Measurements from ENCODE around the gene MAGI2.

The MAGI2 gene

DNA sequence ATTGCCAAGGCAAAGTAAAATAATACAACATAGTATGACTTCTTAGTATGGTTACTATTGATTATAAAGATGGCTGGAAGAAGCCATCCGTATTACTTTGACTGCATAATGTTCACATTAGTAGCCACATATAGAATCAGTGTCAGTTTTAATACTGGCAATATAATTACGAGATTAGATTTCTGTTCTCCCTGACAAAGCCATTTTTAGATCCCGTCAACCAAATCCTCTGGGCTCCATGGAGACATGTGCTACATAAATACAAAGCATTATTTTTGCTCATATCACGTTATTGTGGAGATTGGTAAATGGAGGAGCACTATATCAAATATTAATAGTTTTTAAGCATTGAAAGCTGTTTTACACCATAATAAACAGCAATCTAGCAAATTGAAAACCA lies 124.0 kb downstream of the MAGI2 start:
- DNase-seq (ENCODE audit: low read depth, low spot score): no peak
- no peak overlapping the region for H3K4me3 ChIP-seq (ENCODE audit: low read length)

DNA sequence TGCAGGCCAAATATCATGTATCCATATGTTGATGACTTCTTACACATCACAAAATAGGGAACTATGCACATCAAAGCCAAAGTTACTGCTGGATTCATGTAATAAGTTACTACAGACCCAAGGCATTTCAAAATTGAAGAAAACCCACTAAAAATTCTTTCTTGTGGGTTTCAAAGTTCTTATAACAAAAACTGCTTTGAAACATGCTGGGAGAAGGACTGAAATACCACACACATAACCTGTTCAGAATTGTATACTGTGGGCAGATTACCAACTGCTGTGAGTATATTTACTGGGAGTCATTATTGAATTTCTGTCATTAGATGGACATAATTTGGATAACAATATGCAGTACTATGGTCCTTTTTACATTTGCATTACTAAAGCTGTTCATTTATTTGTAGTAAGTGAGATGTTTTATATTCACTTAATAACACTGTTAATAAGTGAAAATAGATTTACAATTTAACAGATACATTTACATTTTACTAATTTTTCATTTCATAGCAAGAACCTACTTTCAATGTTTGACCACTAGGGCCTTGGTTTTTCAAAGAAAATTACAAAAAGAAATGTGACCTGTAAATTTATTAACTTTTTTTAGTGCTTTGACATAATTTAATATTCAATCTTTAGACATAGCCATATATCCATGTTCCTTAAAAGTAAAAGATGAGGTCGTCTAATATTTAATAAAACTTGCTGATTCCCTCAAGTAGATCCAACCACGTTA lies 132.6 kb downstream of the MAGI2 start:
- no peak for DNase-seq (ENCODE audit: low read depth, low spot score)
- no peak overlapping the region for H3K4me3 ChIP-seq (ENCODE audit: low read length)

DNA sequence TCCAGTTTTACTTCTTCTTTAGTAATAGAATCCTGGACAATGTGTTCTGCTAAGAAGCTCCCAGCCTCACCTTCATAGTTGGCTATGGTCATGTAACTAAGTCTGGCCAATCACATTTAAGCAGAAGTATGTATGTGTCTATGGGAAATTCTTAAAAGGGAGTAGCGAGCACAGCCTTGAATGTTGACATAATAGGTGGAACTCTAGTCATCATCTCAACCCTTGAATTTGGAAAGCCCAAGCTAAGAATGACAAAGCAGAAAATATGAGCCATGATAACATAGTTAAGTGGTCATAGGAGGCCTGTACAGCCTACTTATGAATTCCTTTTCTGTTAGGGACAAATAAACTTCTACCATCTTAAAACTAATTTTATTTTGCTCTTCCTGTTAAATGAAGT lies 134.1 kb downstream of the MAGI2 start:
- no peak for DNase-seq (ENCODE audit: low read depth, low spot score)
- no peak overlapping the region for H3K4me3 ChIP-seq (ENCODE audit: low read length)

DNA sequence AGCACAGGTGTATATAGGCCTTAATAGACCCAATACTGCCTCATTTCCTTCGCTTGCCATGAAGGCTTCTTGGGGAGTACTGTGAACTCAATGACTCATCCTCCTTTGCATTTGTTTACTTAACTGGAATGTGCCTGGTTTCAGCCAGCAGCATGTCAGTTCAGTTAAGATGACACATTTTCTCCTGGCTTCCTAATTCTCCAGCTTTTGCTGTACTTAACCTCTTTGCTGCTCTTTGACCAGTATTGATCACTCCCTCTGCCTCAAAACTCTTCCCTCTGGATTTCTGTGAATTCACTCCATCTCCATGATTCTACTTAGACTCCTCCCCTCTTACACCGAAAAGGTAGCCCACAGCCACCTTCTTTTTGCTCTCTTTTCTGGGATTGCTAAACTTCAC lies 135.7 kb downstream of the MAGI2 start:
- H3K4me3 ChIP-seq (ENCODE audit: low read length): no peak overlapping the region
- DNase-seq (ENCODE audit: low read depth, low spot score): no peak

DNA sequence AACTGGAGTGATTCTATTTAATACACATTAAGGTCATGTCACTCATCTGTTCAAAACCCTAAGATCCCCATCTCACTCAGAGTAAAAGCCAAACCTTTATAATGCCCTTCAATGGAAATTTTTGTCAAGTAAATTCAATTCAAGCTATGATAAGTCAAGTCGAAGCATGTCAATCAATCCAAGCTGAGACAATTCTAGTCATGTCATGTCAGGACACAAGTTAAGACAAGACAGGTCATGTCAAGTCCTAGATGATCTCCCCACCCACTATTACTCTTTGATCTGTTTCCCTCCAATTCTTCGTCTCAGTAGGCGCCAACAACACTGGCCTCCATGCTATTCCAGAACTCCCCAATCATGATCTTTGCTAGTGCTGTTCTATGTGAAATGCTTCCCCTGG lies 141.4 kb downstream of the MAGI2 start:
- H3K4me3 ChIP-seq (ENCODE audit: low read length): no peak overlapping the region
- no peak for DNase-seq (ENCODE audit: low read depth, low spot score)

DNA sequence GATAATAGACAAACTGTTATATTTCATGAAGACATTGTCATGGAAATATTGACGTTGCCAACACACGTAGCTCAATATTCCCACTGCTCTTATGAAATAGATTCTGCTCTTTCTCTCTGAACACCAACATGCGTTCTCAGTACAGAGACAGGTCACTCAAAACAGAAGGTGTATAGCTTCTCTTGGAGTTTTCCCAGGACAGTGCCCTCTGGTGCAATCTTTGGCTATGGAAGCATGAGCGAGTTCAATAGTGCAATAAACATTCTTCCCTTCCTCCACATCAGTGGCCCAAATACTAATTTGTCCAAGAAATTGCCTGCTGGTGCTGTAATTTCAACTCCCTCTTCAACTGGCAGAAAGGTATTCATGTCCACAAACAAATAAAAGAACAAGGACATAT lies 145.3 kb downstream of the MAGI2 start:
- no peak overlapping the region for H3K4me3 ChIP-seq (ENCODE audit: low read length)
- no peak for DNase-seq (ENCODE audit: low read depth, low spot score)

DNA sequence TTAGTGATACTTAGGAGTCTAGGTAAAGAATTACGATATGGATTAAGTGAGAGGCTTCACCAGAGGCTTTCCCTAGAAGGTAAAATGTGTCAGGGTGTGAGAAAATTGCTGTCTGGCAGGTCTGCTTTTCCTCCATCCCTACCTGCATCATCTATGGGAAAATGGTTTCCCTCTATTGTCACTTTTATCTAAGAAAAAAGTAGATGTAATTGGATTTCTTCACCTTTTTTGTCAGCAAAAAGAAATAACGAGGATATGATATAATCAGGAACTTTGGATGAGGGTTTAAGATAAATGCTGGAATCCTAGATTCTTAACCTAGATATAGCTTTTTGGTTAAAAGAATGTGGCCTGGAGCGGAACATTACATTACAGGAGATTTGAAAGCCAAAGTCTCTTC lies 146.1 kb downstream of the MAGI2 start:
- DNase-seq (ENCODE audit: low read depth, low spot score): no peak
- H3K4me3 ChIP-seq (ENCODE audit: low read length): no peak overlapping the region

DNA sequence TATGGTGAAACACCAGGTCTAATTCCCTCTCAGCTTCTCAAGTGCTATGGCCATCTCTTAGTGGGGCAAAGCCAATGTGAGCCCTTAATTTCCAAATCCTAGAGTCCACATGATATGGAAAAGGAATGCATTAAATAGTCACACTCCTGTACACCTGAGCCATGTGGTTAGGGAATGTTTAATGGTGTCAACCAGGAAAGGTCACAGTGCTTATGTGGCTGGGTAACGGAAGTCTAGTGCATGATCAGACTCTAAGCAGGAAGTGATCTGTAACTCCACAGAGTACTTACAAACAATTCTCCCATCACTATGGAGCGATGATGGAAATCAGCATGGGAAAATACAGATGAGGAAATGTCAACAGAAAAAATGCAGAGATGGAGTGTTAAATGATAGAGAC lies 148.8 kb downstream of the MAGI2 start:
- no peak for DNase-seq (ENCODE audit: low read depth, low spot score)
- H3K4me3 ChIP-seq (ENCODE audit: low read length): no peak overlapping the region

DNA sequence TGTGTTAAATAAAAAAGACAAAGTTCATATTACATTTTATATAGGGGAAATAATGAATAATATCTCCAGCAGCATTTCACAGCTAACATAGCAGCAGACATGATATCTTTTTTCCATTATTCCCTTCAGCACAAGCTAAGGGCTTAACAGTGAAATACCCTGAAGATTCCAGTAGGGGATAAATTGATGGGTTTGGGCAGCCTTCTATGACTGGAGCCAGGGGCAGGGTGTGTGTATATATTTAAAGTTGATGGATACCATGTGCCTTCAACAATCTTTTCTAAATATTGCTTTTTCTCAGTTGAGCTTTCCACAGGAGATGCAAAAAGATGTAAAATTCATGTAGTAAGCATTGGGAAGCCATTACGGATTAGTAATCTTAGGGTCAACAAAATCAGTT lies 151.2 kb downstream of the MAGI2 start:
- H3K4me3 ChIP-seq (ENCODE audit: low read length): no peak overlapping the region
- DNase-seq (ENCODE audit: low read depth, low spot score): no peak

DNA sequence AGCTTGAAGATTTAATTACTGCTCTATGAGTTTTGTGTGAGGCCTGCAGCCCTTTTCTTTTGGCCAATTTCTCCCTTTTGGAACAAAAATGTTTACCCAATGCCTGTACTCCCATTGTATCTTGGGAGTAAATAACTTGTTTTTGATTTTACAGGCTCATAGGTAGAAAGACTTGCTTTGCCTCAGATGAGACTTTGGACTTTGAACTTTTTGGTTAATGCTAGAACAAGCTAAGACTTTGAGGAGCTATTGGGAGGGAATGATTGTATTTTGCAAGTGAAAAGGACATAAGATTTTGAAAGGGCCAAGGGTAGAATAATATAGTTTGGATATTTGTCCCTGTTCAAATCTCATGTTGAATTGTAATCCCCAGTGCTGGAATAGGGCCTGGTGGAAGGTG lies 152.0 kb downstream of the MAGI2 start:
- no peak for DNase-seq (ENCODE audit: low read depth, low spot score)
- no peak overlapping the region for H3K4me3 ChIP-seq (ENCODE audit: low read length)

DNA sequence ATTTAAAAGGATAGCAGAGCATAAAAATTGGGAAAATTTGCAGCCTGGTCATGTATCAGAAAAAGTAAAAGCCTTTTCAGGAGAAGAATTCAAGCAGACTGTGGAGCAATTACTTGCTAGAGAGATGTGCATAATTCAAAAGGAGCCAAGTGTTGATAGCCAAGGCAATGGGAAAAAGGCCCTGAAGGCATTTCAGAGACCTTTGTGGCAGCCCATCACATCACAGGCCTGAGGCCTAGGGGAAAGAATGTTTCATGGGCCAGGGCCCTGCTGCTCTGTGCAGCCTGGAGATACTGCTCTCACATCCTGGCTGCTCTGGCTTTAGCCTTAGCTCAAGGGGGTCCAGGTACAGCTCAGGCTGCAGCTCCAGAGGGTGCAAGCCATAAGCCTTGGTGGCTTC lies 152.9 kb downstream of the MAGI2 start:
- no peak for DNase-seq (ENCODE audit: low read depth, low spot score)
- no peak overlapping the region for H3K4me3 ChIP-seq (ENCODE audit: low read length)

DNA sequence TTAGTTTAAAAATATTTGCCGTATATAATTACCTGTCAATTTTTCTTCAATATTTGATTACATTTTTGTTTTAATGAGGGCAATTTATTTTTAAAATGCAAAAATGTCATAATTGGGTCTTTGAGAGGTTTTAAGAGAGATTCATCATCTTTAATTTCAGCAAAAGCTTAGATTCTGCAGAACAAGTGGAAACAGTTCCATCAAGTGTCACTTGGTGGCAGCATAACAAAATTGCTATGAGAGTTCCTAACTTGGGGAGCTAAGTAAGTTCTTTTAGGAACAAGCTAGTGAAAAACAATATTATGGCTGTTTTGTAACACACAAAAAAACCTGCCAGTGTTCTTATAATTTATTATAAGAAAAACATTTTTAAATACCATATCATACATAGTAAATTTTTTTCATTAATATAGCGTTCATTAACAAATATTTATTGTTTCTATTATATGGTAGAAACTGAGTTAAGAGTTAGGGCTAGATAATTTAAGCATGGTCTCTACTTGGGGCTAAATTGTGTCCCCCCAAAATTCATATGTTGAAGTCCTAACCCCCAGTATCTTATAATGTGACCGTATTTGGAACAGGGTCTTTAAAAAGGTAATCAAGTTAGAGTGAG lies 155.2 kb downstream of the MAGI2 start:
- no peak overlapping the region for H3K4me3 ChIP-seq (ENCODE audit: low read length)
- peak; percentile 28 for DNase-seq (ENCODE audit: low read depth, low spot score)

DNA sequence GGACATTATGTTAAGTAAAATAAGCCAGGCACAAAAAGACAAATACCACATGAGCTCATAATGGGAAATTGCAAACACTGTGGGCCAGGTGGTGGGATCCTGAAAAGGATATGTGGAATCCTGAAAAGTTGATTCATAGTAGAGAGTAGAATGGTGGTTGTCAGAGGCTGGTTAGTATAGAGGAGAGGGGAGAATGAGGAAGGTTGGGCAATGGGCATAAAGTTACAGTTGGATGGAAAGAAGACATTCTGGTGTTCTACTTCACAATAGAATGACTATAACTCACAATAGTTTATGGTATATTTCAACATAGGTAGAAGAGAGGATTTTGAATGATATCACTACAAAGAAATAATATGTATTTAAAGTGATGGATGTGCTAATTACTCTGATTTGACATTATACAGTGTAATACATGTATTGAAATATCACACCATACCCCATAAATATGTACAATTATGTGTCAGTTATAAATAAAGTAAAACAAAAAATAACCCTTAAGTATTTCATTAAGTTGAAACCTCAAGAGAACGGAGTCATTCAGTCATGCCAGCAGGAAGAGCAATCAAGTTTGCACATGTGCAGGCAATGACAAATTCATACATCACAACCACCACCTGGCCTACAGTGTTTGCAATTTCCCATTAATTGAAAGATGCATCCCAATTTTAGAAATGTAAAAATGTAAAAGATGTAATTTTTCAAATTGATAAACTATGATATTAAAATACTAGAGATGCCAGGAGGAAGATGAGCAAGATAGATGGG lies 156.7 kb downstream of the MAGI2 start:
- H3K4me3 ChIP-seq (ENCODE audit: low read length): no peak overlapping the region
- no peak for DNase-seq (ENCODE audit: low read depth, low spot score)

DNA sequence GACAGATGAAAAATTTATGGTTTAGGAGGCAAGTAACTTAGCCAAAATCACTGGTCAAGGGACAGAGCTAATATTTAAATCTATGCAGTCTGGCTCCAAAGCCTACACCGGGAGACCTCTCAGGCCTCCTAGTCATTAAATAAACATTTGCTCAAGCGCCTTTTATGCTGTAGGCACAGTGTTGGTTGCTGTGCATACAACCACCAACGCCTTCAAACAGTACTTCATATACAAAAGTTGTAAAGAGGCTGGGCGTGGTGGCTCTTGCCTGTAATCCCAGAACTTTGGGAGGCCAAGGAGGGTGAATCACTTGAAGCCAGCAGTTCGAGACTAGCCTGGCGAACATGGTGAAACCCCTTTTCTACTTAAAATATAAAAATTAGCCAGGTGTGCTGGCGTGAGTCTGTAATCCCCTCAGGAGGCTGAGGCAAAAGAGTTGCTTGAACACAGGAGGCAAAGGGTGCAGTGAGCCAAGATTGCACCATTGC lies 159.8 kb downstream of the MAGI2 start:
- DNase-seq (ENCODE audit: low read depth, low spot score): no peak
- H3K4me3 ChIP-seq (ENCODE audit: low read length): no peak overlapping the region

DNA sequence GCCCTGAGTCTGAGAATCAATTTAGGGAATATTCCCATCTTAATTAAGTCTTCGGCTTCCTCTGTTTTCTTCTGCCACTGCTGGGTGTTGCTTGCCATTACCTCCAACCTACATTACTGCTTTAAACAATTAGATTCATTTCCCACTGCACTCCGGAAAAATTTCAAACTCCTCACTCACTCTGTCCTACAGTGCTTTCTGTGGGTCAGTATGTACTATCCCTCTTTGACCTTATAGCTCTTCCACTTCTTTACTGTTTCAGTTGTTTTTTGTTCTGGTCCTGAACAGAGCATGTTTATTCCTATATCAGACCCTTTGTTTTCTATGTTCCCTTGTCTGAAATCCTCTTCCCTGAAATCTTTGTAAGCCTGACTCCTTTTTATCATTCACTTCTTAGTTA lies 160.6 kb downstream of the MAGI2 start:
- DNase-seq (ENCODE audit: low read depth, low spot score): no peak
- no peak overlapping the region for H3K4me3 ChIP-seq (ENCODE audit: low read length)

DNA sequence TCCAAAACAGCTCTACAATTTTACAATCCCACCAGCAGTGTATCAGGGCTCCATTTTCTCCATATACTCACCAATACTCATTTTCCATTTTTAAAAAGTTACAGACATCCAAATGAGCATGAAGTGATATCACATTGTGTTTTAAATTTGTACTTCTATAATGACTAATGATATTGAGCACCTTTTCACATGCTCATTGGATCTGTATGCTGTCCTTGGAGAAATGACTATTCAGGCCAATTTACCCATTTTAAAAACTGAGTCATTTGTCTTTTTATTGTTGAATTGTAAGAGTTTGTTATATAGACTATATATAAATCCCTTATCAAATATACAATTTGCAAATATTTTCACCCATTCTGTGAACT lies 162.0 kb downstream of the MAGI2 start:
- no peak overlapping the region for H3K4me3 ChIP-seq (ENCODE audit: low read length)

DNA sequence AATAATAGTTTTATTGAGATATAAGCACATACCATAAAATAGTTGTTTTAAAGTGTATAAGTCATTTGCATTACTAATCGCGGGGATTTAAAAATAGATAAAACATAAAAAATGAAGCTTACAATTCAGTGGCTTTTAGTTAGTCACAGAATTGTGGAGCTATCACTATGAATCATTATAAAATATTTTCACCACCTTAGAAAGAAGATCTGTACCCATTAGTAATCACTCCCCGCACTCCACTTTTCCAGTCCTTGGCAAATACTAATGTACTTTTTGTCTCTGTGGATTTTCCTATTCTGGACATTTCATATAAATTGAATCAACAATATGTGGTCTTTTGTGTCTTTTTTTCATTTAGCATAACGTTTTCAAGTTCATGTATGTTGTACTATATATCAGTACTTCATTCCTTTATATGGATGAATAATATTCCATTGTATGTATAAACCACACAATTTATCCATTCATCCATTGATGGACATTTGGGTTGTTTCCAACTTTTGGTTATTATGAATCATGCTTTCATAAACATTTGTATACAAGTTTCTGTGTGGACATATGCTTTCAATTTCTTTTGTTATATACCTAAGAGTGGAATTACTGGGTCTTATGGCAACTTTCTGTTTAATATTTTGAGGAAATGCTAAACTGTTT lies 162.5 kb downstream of the MAGI2 start:
- DNase-seq (ENCODE audit: low read depth, low spot score): no peak
- H3K4me3 ChIP-seq (ENCODE audit: low read length): no peak overlapping the region

More for the DNA sequence above, 162.0 kb downstream of the MAGI2 start:
- DNase-seq (ENCODE audit: low read depth, low spot score): no peak

DNA sequence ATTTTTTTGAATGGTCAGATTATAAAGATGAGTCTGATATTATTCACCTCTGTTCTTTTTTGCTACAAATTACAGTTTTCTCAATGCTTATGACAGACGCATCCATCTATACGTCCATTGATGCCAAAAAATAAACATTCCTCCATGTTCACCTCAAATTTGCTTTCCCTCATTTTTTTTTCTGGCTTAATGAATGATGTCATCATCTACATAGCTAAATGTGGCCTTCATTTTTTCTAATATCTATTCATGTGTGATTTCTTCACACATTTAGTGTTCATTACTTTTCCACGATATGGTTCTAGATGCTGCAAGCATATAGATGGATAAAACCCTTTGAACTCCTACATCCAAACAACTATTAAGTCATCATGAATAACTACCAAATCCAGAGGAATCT lies 163.1 kb downstream of the MAGI2 start:
- no peak overlapping the region for H3K4me3 ChIP-seq (ENCODE audit: low read length)
- DNase-seq (ENCODE audit: low read depth, low spot score): no peak

DNA sequence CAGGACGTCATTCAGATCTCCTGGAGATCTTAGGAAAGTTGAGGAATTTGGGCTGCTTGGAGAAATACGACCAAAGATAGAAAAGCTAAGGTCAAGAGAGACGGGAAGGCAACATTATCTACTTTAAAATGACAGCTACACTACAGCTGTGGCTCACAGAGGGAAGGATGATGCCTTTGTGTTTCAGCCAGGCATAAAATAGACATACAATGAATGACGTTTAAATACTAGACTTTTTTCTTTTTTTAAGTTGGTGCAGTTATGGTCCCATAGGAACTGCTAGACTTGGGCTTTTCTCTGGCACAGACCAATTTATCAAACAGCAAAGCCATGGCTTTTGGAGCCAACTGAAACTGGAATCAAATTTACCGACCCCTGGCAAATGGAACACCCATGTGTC lies 164.8 kb downstream of the MAGI2 start:
- H3K4me3 ChIP-seq (ENCODE audit: low read length): no peak overlapping the region
- no peak for DNase-seq (ENCODE audit: low read depth, low spot score)

DNA sequence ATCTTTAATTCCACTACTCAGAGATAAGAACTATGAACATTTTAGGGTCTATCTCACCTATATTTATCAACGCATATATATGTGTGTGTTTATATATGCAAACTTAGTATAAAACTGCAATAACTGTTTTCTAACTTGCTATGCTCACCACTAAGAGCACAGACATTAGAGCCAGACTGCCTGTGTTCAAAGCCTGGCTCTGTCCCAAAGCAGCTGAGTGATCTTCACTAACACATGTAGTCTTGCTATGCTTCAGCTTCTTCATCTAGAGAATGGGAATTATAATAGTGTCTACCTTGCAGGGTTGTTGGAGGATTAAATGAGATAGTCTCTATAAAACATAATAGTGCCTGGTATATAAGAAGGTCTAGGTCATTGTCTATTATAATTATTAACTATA lies 165.5 kb downstream of the MAGI2 start:
- DNase-seq (ENCODE audit: low read depth, low spot score): no peak
- H3K4me3 ChIP-seq (ENCODE audit: low read length): no peak overlapping the region

Measured in Jurkat, Clone E6-1 (cell line).